HCT116 (cell line): ENCODE measurements around the gene OSBPL10. TPM values are rescaled to one million over a fixed set of nuclear protein-coding genes. Genes with fewer than 3 reads are reported as not detected.
"Not testable (repeated sequence)": the region's sequence is repeated elsewhere in the genome, so short reads cannot be mapped to it uniquely, and the experiment has no call there.

Experiments used
- ATAC-seq: fragments of 200-7000 bp; cut with Tn5 transposase; 2 replicates; pipeline ENCODE4 v1.9.1; 2020; ENCODE audit warnings: mild to moderate bottlenecking, moderate library complexity
- BruUV-seq: library from RNA; stranded (reverse); fragments of 400-500 nt; replicated peaks from 2 replicates; lab custom pipeline; 2021; lab: Mats Ljungman, UMichigan
- CTCF ChIA-PET: fragments of 300-600 bp; sonication (Branson Sonifier 250); formaldehyde crosslinking; loops from one replicate; lab custom pipeline; 2021; ENCODE audit warnings: antibody characterized with exemption; lab: Charles Lee
- POLR2A ChIA-PET: fragments of 300-600, 350-600 bp; sonication (Branson Sonifier 250); formaldehyde crosslinking; loops from one replicate; lab custom pipeline; 2021; ENCODE audit warnings: antibody characterized with exemption; lab: Charles Lee
- RAD21 ChIA-PET, 2 experiments: fragments of 300-600 bp; sonication (Branson Sonifier 250); formaldehyde crosslinking; loops; one replicate each; lab custom pipeline; 2023; ENCODE audit warnings: low total read pairs in 2 of 2; ENCODE audit not compliant: uncharacterized antibody in 2 of 2, unreplicated experiment in 2 of 2, low non-redundant PET in 1 of 2; lab: Charles Lee
- DNase-seq: peaks from one replicate; pipeline ENCODE4 v3.0.0-alpha.2; 2010; ENCODE audit warnings: low read depth, low spot score
- H2AFZ ChIP-seq: fragments of 200-600 bp; shearing (Covaris generic), sonication (generic); 2 replicates; pipeline ENCODE4 v1.6.1; 2017; ENCODE audit warnings: low read depth, mixed run types, mixed read lengths, antibody characterized with exemption, low read length; ENCODE audit not compliant: poor library complexity, severe bottlenecking
- H3K27ac ChIP-seq: 2 replicates; pipeline ENCODE4 v1.5.1; 2012; ENCODE audit warnings: low read depth, low read length
- H3K27me3 ChIP-seq: fragments of 200-600 bp; sonication (generic); 2 replicates; pipeline ENCODE4 v1.6.1; 2016; ENCODE audit warnings: mixed run types, low read length, mixed read lengths; ENCODE audit not compliant: insufficient read depth
- H3K36me3 ChIP-seq, 2 experiments: fragments of 200-500 bp in 1 of 2; fragments of 200-600 bp in 1 of 2; sonication (Bioruptor generic) in 1 of 2; sonication (generic) in 1 of 2; 2 replicates each; pipeline versions ENCODE4 v1.5.1 to v1.6.1; 2014 to 2016; ENCODE audit warnings: low read length in 2 of 2, inconsistent platforms in 1 of 2, mixed read lengths in 1 of 2, mixed run types in 1 of 2; ENCODE audit not compliant: insufficient read depth in 2 of 2, control insufficient read depth in 1 of 2
- H3K4me1 ChIP-seq, 2 experiments: fragments of 200-600 bp in 1 of 2; sonication (generic) in 1 of 2; 2 replicates each; pipeline versions ENCODE4 v1.5.1 to v1.6.1; 2012 to 2017; ENCODE audit warnings: low read length in 2 of 2, inconsistent platforms in 1 of 2, mild to moderate bottlenecking in 1 of 2, mixed read lengths in 1 of 2, mixed run types in 1 of 2, moderate library complexity in 1 of 2; ENCODE audit not compliant: insufficient read depth in 2 of 2, control insufficient read depth in 1 of 2
- H3K4me2 ChIP-seq: fragments of 200-600 bp; sonication (generic); 2 replicates; pipeline ENCODE4 v1.6.1; 2017; ENCODE audit warnings: mixed run types, low read length, mixed read lengths
- H3K4me3 ChIP-seq, 2 experiments: fragments of 200-600 bp in 1 of 2; sonication (generic) in 1 of 2; replicated peaks in 1 of 2; 2 replicates each; pipeline ENCODE4 v1.5.1; 2011 to 2016; ENCODE audit warnings: low read length in 2 of 2, control low read depth in 1 of 2, low read depth in 1 of 2, mild to moderate bottlenecking in 1 of 2, mixed read lengths in 1 of 2, mixed run types in 1 of 2
- H3K79me2 ChIP-seq: fragments of 200-600 bp; sonication (generic); 2 replicates; pipeline ENCODE4 v1.6.1; 2017; ENCODE audit warnings: mild to moderate bottlenecking, mixed run types, low read length, moderate library complexity, mixed read lengths; ENCODE audit not compliant: insufficient read depth
- H3K9ac ChIP-seq: fragments of 200-600 bp; sonication (generic); 2 replicates; pipeline ENCODE4 v1.6.1; 2016; ENCODE audit warnings: low read length, mixed read lengths
- H3K9me2 ChIP-seq: fragments of 200-600 bp; sonication (generic), shearing (Covaris generic); 2 replicates; pipeline ENCODE4 v1.6.1; 2017; ENCODE audit warnings: mixed run types, mild to moderate bottlenecking, moderate library complexity; ENCODE audit not compliant: insufficient read depth
- H3K9me3 ChIP-seq, 2 experiments: fragments of 200-500 bp in 1 of 2; fragments of 200-600 bp in 1 of 2; sonication (Bioruptor generic) in 1 of 2; sonication (generic) in 1 of 2; 2 replicates each; pipeline ENCODE4 v1.6.1; 2014 to 2017; ENCODE audit warnings: low read length in 2 of 2, mixed read lengths in 2 of 2, inconsistent platforms in 1 of 2, low read depth in 1 of 2, mild to moderate bottlenecking in 1 of 2, mixed run types in 1 of 2, moderate library complexity in 1 of 2; ENCODE audit not compliant: control insufficient read depth in 1 of 2, insufficient read depth in 1 of 2
- H4K20me1 ChIP-seq: fragments of 200-600 bp; sonication (generic), shearing (Covaris generic); 2 replicates; pipeline ENCODE4 v1.6.1; 2017; ENCODE audit warnings: mixed run types, mild to moderate bottlenecking, moderate library complexity; ENCODE audit not compliant: insufficient read depth
- ATF3 ChIP-seq: IDR thresholded peaks from 2 replicates; pipeline ENCODE4 v1.6.1; 2012
- CBX3 ChIP-seq: IDR thresholded peaks from 2 replicates; pipeline ENCODE4 v1.6.1; 2012; ENCODE audit warnings: low read depth
- CEBPB ChIP-seq: IDR thresholded peaks from 2 replicates; pipeline ENCODE4 v1.6.1; 2012; ENCODE audit warnings: low read depth
- EGR1 ChIP-seq: IDR thresholded peaks from 2 replicates; pipeline ENCODE4 v1.6.1; 2012; ENCODE audit warnings: low read depth
- EZH2 ChIP-seq: fragments of 200-600 bp; sonication (generic); IDR thresholded peaks from 2 replicates; pipeline ENCODE4 v1.6.1; 2017; ENCODE audit warnings: antibody characterized with exemption, mixed run types
- EZH2phosphoT487 ChIP-seq: fragments of 200-600 bp; IDR thresholded peaks from 2 replicates; pipeline ENCODE4 v1.6.1; 2018; ENCODE audit warnings: antibody characterized with exemption, borderline replicate concordance
- JUND ChIP-seq: IDR thresholded peaks from 2 replicates; pipeline ENCODE4 v1.6.1; 2012
- MAX ChIP-seq: IDR thresholded peaks from 2 replicates; pipeline ENCODE4 v1.6.1; 2012
- RAD21 ChIP-seq: IDR thresholded peaks from 2 replicates; pipeline ENCODE4 v1.6.1; 2012; ENCODE audit warnings: low read depth, mild to moderate bottlenecking
- SIN3A ChIP-seq: IDR thresholded peaks from 2 replicates; pipeline ENCODE4 v1.6.1; 2012; ENCODE audit warnings: low read depth
- SP1 ChIP-seq: IDR thresholded peaks from 2 replicates; pipeline ENCODE4 v1.6.1; 2012; ENCODE audit warnings: low read depth
- SRF ChIP-seq: IDR thresholded peaks from 2 replicates; pipeline ENCODE4 v1.6.1; 2012; ENCODE audit warnings: low read depth
- TCF7L2 ChIP-seq: IDR thresholded peaks from 2 replicates; pipeline ENCODE4 v1.7.0; 2011; ENCODE audit warnings: borderline replicate concordance, inconsistent platforms; ENCODE audit not compliant: insufficient read depth, insufficient read length; ENCODE audit errors: extremely low read depth
- YY1 ChIP-seq: IDR thresholded peaks from 2 replicates; pipeline ENCODE4 v1.6.1; 2011; ENCODE audit warnings: low read length, low read depth, moderate library complexity, mild to moderate bottlenecking; ENCODE audit not compliant: insufficient replicate concordance; ENCODE audit errors: extremely low read depth
- ZBTB33 ChIP-seq: IDR thresholded peaks from 2 replicates; pipeline ENCODE4 v1.6.1; 2011; ENCODE audit warnings: mild to moderate bottlenecking, low read length, moderate library complexity; ENCODE audit not compliant: insufficient replicate concordance; ENCODE audit errors: extremely low read depth
- intact Hi-C: fragments of 100-400 bp; cut with micrococcal nuclease; formaldehyde crosslinking; loops from 2 replicates; pipeline ENCODE4 v1.10.0; 2022
- total RNA-seq: library from RNA; stranded (reverse); gene quantifications from one replicate; pipeline ENCODE4 v1.2.1, GENCODE V29; 2021; ENCODE audit not compliant: unreplicated experiment

The OSBPL10 gene
- total RNA-seq, 1 experiment from 2014 or later: 25.8 TPM

- POLR2A ChIA-PET: no interaction called here
- BruUV-seq: no TSS peak
- Histone ChIP-seq H3K9me2 (no peaks in the 10 kb centered on the region), H3K9me3 (no peaks in the 10 kb centered on the region; a peak in 1 of 4 replicates), H2AFZ (no peak overlapping the region), H3K4me3 (no peak overlapping the region), H3K27me3 (no peaks in the 10 kb centered on the region), H3K36me3 (no peaks in the 10 kb centered on the region), H3K27ac (no peak overlapping the region), H3K4me1 (no peaks in the 10 kb centered on the region), H3K79me2 (no peaks in the 10 kb centered on the region), H3K4me2 (no peak overlapping the region), H3K9ac (no peak overlapping the region), H4K20me1 (no peaks in the 10 kb centered on the region)
- CTCF ChIA-PET: no interaction called here
- RAD21 ChIA-PET: no interaction called here
- no peak for DNase-seq
- intact Hi-C loops: no loop called here
- ATAC-seq: no peak
- TF ChIP-seq EZH2 (no peak), CEBPB (no peak), ZBTB33 (no peak), SP1 (no peak), EZH2phosphoT487 (no peak), RAD21 (no peak), SRF (no peak), SIN3A (no peak), ATF3 (no peak), MAX (no peak), CBX3 (no peak), EGR1 (no peak), YY1 (no peak), TCF7L2 (no peak), JUND (no peak)
These were observed 15.1 kb upstream of the OSBPL10 start for GRCh38 chr3:31996195-31996594.

- H3K4me2 ChIP-seq, ATAC-seq, CTCF ChIA-PET: not testable (repeated sequence)
These were observed 14.0 kb upstream of the OSBPL10 start for GRCh38 chr3:31995026-31995425.

More at GRCh38 chr3:31995026-31995425, 14.0 kb upstream of the OSBPL10 start:
- H3K9me2 ChIP-seq, H4K20me1 ChIP-seq, H3K4me1 ChIP-seq, DNase-seq, H3K36me3 ChIP-seq, H3K4me3 ChIP-seq, H3K9me3 ChIP-seq, BruUV-seq, H3K9ac ChIP-seq, POLR2A ChIA-PET, H3K27me3 ChIP-seq, intact Hi-C loops, H2AFZ ChIP-seq, H3K79me2 ChIP-seq, RAD21 ChIA-PET, H3K27ac ChIP-seq: not testable (repeated sequence)
